Tibial nerve (tissue), 4 donors: ENCODE results near the gene CRNN.

Experiments used
- CTCF ChIP-seq, 5 experiments: fragments of 200-600 bp in 3 of 5; fragments of 450-650 bp in 2 of 5; sonication (generic) in 3 of 5; IDR thresholded peaks; one replicate each; pipeline ENCODE4 v1.5.1; 2016 to 2019; ENCODE audit warnings: antibody characterized with exemption in 5 of 5, mild to moderate bottlenecking in 3 of 5, moderate library complexity in 2 of 5
- EP300 ChIP-seq, 2 donors: sonication (generic); formaldehyde crosslinking; IDR thresholded peaks; one replicate each; pipeline ENCODE4 v1.6.1; 2017; ENCODE audit warnings: antibody characterized with exemption in 2 of 2, mild to moderate bottlenecking in 1 of 2
- POLR2A ChIP-seq, 2 donors: fragments of 450-650 bp; IDR thresholded peaks; one replicate each; pipeline ENCODE4 v1.6.1; 2017; ENCODE audit warnings: antibody characterized with exemption in 2 of 2, mild to moderate bottlenecking in 2 of 2, moderate library complexity in 2 of 2

- TF ChIP-seq CTCF (IDR thresholded peaks at IDR 0.05) (no peak), EP300 (IDR thresholded peaks at IDR 0.05) (no peak), POLR2A (IDR thresholded peaks at IDR 0.05) (no peak)
Observed at GRCh38 chr1:152410028-152410427, 4.0 kb downstream of the CRNN start.
